A172 (cell line): ENCODE measurements around the gene TMEM134. TPM values are rescaled to one million over a fixed set of nuclear protein-coding genes. Genes with fewer than 3 reads are reported as not detected.
"Not testable (repeated sequence)": the region's sequence is repeated elsewhere in the genome, so short reads cannot be mapped to it uniquely, and the experiment has no call there.

Source experiments
- DNase-seq: peaks from one replicate; pipeline ENCODE4 v3.0.0-alpha.2; 2015; ENCODE audit warnings: low spot score
- total RNA-seq: library from RNA; depleted of rRNA; stranded (reverse); fragments of >200 nt; shearing (Covaris generic); gene quantifications from 2 replicates; pipeline ENCODE4 v1.2.3, GENCODE V29; 2014

The TMEM134 gene
- total RNA-seq, 1 experiment from 2014 or later: 20.0 TPM

DNA sequence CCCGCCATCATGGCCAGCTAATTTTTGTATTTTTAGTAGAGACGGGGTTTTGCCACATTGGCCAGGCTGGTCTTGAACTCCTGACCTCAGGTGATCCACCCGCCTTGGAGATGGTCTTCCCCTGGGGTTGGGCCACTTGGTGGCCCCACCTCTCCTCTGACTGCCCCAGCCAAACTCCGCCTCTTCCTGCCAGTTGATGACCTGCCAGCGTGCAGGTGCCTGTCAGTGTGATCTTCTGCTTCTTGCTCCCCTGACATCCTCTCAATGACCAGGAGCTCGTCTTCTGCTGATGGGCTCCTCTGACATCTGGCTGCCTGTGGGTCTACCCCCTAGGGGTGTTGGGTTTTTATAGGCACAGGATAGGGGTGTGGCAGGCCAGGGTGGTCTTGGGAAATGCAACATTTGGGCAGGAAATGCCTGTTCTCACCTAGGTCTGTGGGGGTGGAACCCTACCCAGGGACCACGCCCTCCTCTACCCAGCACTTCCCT lies 16.9 kb upstream of the TMEM134 start:
- DNase-seq: not testable (repeated sequence)

DNA sequence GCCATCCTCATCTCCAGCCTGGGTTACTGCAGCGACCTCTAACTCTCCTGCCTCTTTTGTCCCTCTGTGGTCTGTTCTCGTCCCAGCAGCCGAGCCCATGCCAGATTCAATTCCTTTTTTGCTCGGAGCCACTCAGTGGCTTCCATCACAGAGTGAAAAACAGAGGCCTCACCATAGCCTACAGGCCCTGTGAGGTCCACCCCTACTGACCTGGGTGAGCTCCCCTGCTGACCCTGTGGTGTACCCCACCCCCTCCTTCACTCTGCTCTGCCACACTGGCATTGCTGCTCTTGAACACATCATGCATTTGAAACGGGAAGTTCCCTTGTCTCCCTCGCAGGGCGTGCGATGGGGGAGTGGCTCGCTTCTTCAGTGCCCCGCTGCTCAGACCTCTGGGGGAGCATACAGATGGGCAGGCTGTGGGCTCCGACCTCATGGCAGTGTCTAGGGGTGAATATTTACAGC lies 15.8 kb upstream of the TMEM134 start:
- no peak for DNase-seq

DNA sequence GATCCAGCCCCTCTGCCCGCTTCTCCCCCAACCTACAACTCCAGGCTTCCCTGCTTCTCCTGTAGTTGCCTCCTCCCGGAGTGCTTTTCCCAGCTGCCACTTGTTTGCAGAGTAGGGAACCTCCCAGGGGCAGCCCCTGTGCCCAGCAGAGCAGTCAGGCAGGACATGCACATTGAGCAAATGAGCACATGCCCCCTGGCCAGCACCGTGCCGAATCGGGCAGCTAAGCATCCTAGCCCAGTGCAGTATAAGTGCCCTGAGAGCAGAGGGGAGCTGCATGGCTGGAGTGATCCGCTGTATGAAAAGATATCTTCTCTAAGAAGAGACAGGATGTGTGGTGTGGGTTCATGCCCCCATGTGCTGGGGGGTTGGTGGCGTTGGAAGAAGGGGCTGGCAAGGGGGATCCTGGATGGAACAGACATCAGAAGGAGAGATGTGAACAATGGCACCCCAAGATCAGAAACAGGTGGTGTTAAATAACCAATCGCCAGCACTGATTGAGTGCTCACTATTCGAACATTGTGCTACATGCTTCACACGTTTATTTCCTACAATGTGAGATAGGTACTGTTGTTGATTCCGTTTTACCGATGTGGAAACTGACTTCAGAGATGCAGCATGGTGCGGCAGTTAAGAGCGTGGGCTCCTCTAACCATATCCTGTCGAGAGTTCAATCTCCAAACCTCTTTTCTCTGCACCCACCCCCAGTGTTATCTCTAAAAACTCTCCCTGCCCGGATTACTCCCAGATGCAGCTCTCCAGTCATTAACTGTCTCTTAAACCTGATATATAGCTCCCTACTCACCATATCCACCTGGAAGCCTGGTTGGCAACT lies 15.0 kb upstream of the TMEM134 start:
- no peak for DNase-seq

DNA sequence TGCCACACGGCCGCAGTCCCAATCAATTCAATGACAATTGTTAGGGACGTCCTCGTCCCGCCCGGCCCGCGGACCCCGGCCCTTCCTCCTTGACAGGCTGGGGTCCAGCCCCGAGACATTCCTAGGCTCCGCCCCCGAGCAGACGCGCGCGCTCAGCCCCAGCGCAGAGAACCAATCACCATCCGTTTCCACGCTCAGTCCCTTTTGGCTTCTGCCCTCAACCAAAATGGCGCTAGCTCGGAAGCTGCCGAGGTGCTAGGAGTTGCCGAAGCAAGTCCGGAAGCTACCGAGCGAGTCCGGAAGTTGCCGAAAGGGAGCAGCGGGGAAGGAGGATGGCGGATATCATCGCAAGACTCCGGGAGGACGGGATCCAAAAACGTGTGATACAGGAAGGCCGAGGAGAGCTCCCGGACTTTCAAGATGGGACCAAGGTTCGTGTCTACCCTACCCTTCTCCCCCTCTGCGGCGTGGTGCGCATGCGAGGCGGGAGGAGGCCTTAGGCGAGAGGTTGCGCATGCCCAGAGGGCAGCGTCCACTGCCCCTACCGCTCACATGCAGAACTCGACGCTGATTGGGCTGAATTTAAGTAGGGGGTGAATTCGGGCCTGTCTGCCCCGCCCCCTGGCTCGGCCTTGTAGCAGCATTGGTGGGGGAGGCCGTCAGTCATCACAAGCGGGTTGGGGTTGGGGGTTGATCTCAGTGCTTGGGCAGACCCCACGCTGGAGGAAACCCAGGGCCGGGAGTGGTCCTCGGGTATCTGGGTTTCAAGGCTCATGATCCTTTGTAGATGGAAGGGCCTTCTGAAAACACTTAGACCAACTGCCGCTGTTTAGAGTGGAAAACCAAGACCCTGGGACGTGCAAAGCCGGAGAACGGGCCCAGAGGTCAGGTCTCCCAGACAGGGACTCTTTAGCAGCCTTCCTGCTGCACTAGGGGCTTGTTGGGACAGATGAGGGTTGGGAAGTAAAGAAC lies 14.1 kb upstream of the TMEM134 start, which contains the start of gene AIP:
Gene AIP (plus strand): TSS at position 200 of the 972 bp plus-strand sequence. CDS start 133 bp downstream, at position 333.
- DNase-seq: peak; percentile 95

DNA sequence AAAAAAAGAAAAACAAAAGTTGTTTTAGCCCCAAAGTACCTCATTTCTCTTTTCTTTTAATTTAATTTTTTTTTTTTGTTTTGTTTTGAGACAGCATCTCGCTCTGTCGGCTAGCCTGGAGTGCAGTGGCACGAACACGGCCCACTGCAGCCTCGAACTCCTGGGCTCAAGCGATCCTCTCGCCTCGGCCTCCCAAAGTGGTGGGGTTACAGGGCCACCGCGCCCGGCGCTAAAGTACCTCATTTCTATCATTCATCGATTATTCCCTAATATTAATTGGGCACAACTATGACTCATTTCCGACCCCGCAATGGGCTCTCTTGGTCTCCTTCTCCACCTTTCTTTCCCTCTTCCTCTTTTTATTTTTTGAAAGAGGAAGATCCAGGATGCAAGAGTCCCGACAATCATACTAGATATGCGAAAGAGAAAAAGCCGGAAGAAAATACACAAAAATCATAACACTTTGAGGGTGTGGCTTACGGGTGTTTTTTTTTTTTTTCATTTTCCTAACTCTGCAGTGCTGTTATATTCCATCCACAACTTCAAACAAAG lies 13.3 kb upstream of the TMEM134 start:
- DNase-seq: no peak

DNA sequence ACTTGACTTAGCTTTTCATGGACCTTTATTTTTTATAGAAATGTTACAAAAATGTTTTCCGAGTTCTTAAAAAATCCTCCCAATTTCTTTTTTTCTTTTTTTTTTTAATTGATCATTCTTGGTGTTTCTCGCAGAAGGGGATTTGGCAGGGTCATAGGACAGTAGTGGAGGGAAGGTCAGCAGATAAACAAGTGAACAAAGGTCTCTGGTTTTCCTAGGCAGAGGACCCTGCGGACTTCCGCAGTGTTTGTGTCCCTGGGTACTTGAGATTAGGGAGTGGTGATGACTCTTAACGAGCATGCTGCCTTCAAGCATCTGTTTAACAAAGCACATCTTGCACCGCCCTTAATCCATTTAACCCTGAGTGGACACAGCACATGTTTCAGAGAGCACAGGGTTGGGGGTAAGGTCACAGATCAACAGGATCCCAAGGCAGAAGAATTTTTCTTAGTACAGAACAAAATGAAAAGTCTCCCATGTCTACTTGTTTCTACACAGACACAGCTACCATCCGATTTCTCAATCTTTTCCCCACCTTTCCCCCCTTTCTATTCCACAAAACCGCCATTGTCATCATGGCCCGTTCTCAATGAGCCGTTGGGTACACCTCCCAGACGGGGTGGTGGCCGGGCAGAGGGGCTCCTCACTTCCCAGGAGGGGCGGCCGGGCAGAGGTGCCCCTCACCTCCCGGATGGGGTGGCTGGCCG lies 8.4 kb upstream of the TMEM134 start:
- not testable (repeated sequence) for DNase-seq

DNA sequence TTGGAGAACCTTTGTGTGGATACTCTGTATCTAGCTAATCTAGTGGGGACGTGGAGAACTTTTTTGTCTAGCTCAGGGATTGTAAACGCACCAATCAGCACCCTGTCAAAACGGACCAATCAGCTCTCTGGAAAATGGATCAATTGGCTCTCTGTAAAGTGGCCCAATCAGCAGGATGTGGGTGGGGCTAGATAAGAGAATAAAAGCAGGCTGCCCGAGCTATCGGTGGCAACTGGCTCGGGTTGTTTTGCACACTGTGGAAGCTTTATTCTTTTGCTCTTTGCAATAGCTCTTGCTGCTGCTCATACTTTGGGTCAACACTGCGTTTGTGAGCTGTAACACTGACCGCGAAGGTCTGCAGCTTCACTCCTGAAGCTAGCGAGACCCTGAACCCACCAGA lies 7.6 kb upstream of the TMEM134 start:
- not testable (repeated sequence) for DNase-seq

DNA sequence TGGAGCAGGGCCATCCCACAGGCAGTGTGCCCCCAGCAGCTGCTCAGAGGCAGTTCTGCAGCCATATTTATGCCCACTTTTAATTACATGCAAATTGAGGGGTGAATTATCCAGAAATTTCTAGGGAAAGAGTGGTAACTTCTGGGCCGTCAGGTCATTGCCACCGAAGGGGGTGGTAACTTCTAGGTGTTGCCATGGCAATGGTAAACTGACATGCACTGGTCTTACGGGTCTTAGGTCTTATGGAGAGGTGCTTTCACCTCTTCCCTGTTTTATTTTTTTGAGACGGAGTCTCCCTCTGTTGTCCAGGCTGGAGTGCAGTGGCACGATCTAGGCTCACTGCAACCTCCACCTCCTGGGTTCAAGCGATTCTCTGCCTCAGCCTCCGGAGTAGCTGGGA lies 3.8 kb upstream of the TMEM134 start:
- DNase-seq: no peak

DNA sequence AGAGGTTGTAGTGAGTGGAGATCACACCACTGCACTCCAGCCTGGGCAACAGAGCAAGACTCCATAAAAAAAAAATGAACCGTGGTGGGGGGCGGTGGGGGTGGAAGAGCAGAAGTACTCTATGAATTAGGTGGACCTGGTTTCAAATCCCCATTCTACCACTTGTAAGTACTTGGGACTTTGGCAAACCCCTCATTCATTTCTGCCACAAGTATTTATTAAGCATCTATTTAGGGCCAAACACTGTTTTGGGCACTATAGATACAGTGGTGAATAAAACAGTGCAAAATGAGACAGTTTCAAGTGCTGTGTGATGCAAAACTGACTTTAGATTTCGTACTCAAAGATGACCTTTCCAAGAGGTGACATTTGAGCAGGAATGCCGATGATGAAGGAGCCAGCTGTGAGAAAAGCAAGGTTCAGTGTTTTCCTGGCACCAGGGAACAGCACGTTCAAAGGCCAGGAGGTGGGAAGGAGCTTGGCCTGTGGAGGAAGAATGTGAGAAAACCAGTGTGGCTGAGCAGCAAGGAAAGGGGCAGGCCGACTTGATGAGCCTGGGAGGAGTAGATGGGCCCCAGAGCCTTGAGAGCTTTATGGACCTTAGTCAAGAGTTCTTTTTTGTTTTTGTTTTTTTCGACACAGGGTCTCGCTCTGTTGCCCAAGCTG lies 1.4 kb upstream of the TMEM134 start:
- DNase-seq: no peak

DNA sequence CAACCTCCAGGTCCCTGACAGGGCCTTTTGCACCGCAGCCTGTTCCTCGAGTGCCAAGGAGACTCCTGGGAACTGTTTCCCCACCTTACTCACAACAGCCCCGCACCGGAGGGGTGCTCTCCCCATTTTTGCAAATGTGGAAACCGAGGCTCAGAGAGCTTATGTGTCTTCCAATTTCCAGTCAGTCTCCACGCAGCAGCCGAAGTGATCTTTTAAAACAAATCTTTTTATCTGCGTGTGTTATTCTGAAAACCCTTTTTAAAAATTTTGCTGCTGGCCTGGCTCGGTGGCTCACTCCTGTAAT lies 409 bp upstream of the TMEM134 start:
- no peak for DNase-seq

DNA sequence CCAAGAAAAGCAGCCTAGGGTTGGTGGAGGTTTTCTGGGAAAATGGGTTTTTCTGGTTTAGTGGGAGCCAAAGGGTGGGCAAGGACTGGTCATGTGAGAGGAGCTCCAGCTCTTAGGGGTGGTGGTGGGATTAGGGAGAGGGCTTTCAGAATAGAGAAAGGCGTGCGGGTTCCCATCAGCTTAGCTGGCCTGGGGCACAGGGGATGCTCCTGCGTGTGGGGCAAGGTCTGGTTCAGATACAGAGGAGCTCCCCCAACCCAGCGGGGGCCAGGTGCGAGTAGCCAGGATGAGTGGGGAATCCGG lies 644 bp downstream of the TMEM134 start:
- no peak for DNase-seq

DNA sequence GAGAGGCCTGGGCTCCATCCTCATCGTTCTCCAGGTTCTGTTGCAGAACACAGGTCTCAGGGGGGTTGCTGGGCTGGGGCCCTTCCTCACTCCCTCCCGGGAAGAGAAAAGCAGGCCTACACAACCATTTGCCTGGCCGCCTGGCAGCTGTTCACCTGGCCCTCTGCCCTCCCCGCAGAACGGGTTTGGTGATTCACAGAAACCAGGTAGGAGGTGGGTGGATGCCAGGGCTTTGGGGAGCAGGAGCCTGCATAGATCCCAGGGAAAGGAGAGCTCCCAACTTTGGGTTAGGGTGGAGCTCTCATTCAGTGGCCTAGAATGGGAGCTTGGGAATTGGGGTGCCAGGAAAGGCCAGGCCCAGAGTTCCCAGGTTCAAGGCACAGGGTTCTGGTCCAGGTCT lies 995 bp downstream of the TMEM134 start:
- no peak for DNase-seq

DNA sequence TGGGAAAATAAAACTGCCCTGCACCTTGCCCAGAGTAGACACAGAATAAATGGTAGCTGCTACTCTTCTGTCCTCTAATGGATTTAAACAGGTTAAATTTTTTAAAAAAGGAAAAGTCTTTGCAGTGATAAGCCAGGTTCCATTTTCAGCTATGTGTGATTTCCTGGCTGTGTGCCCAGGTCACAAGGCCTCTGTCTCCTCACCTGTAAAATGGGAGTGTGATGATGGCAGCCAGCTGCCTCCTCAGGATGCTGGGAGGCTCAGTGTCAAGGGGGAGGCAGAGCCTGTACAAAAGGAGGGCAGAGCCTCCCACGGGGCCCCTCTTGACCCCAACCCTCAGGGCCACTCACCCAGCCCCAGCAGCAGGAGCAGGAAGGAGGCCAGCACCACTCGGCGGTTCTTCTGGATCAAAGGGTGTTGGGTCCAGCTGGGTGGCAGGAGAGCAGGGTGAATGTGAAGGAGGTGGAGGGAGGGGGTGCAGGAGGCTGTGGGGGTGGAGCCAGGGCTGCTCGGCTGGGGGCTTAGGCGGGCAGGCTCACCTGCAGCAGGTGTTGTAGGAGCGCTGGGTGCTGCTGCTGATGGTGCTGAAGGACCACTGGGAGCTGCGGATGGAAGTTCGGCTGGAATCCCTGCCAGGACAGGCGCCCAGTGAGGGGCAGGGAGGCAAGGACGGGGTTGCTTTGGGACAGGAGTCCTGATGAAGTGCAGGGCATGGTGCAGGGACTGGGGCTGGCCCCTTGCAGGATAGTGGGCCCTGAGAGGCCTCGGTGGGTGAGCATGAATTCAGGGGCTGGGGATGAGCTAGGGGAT lies 1.9 kb downstream of the TMEM134 start:
- no peak for DNase-seq

DNA sequence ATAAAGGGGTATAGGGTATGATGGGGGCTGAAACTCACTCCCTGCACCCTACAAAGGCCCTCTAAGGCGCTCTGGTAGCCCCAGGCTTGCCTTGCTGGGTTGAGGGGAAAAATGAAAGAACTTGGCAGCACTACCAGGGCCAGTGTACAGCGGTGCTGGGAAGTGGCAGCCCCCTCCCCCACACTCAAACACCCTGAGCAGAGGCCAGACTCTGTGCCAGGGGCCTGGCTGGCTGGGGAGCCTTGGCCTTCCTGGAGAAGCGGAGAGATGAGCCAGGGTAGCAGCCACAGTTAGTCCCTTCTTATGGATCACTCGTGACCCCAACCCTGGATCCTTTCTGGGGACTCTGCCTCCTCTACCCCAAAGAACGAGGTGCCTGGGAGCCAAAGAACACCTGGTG lies 2.7 kb downstream of the TMEM134 start:
- DNase-seq: no peak

DNA sequence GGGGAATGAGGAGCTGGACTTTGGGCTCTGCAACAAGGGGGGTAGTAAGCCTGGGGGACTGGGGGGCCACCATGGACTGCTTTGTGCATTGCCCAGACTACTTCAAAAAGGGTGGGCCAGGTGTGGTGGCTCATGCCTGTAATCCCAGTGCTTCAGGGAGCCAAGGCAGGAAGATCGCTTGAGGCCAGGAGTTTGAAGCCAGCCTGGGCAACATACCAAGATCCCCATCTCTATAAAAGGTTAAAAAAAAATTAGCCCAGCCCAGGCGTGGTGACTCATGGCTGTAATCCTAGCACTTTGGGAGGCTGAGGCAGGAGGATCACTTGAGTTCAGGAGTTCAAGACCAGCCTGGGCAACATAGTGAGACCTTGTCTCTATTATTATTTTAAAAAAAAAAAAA lies 3.5 kb downstream of the TMEM134 start:
- peak; percentile 29 for DNase-seq

DNA sequence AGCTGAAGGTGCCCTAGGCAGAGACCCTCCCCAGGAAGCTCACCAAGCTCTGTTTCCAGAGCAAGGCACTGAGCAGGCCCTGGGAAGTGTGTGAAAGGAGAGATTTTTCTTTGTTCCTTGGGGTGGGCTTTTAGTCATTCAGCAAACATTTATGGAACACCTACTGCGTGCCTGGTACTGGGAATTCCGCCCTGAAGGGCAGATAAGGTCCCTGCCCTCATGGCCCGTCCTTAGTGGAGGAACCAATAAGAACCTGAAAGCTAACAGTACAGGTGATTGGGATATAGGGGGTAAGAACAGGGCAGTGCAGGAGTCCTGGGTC lies 3.9 kb downstream of the TMEM134 start:
- DNase-seq: no peak

DNA sequence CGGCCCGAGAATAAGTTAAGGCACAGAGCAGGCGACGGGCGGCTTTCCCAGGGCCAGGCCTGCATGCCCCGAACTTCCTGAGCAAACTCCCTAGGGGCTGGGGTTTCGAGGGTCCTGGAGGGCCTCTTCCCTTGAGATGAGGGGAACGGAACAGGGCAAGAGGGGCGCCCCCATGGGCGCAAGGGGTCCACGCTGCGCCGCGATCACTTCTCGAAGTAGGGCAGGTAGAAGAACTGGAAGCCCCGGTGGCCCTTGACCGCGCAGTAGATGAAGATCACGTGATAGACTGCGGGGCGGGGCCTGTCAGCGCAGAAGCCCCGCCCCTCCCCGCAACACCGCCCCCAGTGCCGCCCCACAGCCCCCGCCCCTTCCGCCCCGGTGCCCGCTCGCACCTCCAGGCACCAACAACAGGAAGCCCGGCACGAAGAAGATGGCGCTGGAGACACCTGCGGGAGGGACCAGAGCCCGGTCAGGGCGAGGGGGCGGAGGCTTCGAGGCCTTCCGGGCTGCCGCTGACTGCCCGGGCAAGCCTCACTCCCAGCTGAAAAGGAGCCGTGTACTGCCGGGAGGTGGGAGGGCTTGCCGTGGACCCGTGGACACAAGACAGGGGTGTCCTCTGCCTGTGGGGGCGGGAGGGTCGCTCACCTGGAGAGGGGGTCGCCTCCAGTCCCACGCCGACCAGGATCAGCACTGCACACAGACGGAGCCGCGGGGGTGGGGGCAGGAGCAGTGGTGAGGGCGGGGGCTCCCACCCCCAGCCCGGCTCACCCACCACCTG lies 4.5 kb downstream of the TMEM134 start:
- peak; percentile 42 for DNase-seq

DNA sequence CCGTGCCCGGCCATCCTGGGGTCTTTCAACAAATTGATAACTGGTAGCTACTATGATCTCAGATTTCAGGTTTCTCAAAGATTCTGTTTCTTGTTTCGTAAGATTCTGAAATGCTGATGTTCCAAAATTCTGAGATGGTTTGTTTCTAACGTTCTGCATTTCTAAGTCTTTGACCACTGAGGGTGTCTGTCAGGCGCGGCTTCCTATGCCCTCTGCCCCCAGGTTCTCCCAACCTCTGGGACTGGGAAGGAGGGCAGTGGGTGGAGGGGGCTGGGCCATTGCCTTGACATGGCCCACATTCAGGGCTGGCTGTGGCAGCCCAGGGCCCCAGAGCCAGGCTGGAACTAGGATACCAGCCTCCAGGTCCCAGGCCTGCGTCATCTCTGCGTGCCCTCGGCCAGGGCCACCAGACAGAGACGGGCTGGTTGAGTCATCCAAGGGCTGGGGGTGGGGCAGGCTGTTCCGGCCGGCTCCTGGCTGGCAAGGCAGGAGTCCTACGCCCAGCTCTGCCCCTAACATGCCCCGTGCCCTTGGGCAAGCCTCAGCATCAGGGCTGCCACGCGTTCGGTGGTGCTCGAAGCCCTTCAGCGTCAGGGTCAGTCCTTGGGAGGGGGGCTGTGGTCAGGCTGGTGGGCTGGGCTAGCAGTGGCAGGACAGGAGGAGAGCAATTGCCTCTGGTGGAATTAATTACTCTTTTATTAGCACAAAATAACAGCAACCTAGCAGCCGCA lies 5.2 kb downstream of the TMEM134 start:
- DNase-seq: peak; percentile 86

DNA sequence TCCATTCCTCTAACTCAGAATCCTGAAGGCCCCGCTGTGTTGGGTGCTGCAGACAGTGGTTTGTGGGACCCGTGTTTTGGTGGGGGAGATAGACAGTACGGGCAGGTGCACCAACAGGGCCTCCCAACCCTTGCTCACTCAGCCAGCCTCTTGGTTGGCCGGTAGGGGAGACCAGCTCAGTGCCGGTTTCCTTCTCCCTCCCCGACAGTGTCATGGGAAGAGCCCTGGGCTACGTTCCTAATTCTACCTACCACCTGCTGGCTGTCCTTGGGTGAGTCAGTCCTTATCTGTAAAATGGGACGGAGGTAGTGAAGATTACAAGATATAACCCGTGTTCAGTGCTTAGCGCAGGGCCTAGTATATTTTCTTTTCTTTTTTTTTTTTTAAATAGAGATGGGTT lies 5.9 kb downstream of the TMEM134 start:
- no peak for DNase-seq
